SH-SY5Y (cell line): ENCODE data around the gene GAN.

ENCODE experiments used
- GATA2 ChIP-seq: IDR thresholded peaks from 2 replicates; pipeline ENCODE4 v1.6.1; 2011; ENCODE audit warnings: mild to moderate bottlenecking, low read depth, low read length
- GATA3 ChIP-seq: IDR thresholded peaks from 2 replicates; pipeline ENCODE4 v1.6.1; 2011; ENCODE audit warnings: low read depth, mild to moderate bottlenecking, low read length, moderate library complexity

The GAN gene

GRCh38 chr16:81284995-81285600, 29.7 kb upstream of the GAN start:
- TF ChIP-seq GATA2 (no peak), GATA3 (no peak)

GRCh38 chr16:81286190-81286589, 28.6 kb upstream of the GAN start:
- no peak for TF ChIP-seq GATA2
- TF ChIP-seq GATA3, result no peak

GRCh38 chr16:81291117-81291516, 23.6 kb upstream of the GAN start:
- TF ChIP-seq GATA2 (no peak), GATA3 (no peak)

- TF ChIP-seq GATA2 (no peak), GATA3 (no peak)
Measured at GRCh38 chr16:81292936-81293335, 21.8 kb upstream of the GAN start.

- no peak for TF ChIP-seq GATA3
- TF ChIP-seq GATA2, result no peak
Measured at GRCh38 chr16:81293909-81294802, 20.6 kb upstream of the GAN start.

GRCh38 chr16:81296631-81297030, 18.1 kb upstream of the GAN start:
- TF ChIP-seq GATA3, result no peak
- TF ChIP-seq GATA2, result no peak

GRCh38 chr16:81307770-81308169, 7.0 kb upstream of the GAN start:
- TF ChIP-seq GATA3 (no peak), GATA2 (no peak)

- no peak for TF ChIP-seq GATA2
- TF ChIP-seq GATA3, result no peak
Measured at GRCh38 chr16:81310045-81310644, 4.6 kb upstream of the GAN start.

GRCh38 chr16:81311762-81312161, 3.0 kb upstream of the GAN start:
- TF ChIP-seq GATA3 (no peak), GATA2 (no peak)

GRCh38 chr16:81313701-81314602, 810 bp upstream of the GAN start:
- peak; percentile 79 for TF ChIP-seq GATA2
- TF ChIP-seq GATA3, result peak; percentile 33; the same call in 1 of the 2 replicates

- no peak for TF ChIP-seq GATA2
- TF ChIP-seq GATA3, result no peak
Measured at GRCh38 chr16:81315271-81316175, 761 bp downstream of the GAN start.

GRCh38 chr16:81316176-81316496, 1.4 kb downstream of the GAN start:
- TF ChIP-seq GATA3, result no peak
- no peak for TF ChIP-seq GATA2

- TF ChIP-seq GATA2, result no peak
- no peak for TF ChIP-seq GATA3
Measured at GRCh38 chr16:81318711-81319110, 3.9 kb downstream of the GAN start.
